ENCODE results near the gene RAB40AL. TPM values are rescaled to one million over a fixed set of nuclear protein-coding genes. Genes with fewer than 3 reads are reported as not detected.
"Not testable (repeated sequence)": the region's sequence is repeated elsewhere in the genome, so short reads cannot be mapped to it uniquely, and the experiment has no call there.

The RAB40AL gene
- total and polyA plus RNA-seq, 4 donors: 0.05 to 2.4 (median 0.80) TPM

DNA sequence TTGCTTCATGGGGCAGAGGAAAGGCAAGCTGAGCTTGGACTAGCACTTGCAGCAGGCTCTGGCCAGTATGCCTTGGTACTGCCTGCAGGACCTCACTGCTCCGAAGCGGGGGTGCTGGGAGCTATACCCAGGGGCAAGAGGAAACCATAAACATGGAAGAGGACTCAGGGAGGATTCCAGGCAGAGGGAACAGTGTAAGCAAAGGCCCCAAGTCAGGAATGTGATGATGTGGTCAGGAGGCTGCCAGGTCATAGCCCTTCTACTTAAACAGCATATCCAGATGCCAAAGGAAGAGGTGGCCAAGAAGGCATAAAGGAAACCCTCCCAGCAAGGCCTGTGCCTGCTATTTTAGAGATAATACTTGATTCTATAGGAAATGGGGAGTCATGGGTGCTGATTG is 31.1 kb downstream of the RAB40AL start:
- ATAC-seq (ENCODE audit: insufficient read depth, low FRiP score) (no peak), DNase-seq (no peak)
- Histone ChIP-seq H3K36me3 (ENCODE audit: control insufficient read depth in 4 of 4, insufficient read depth in 4 of 4, low read length in 4 of 4) (no peaks in the 10 kb centered on the region), H3K9me3 (ENCODE audit: control insufficient read depth in 4 of 4, insufficient read depth in 3 of 4, low read length in 3 of 4) (peaks cover 0 to 16% (median 8%) of the 10 kb centered on the region in 4 donors), H3K27me3 (ENCODE audit: control insufficient read depth in 3 of 3, insufficient read depth in 3 of 3, low read length in 2 of 3) (peaks cover 0 to 5% (median 5%) of the 10 kb centered on the region in 3 donors), H3K4me1 (ENCODE audit: control insufficient read depth in 5 of 5, insufficient read depth in 5 of 5, low read length in 5 of 5) (no peaks in the 10 kb centered on the region), H3K4me3 (no peak overlapping the region), H3K9ac (ENCODE audit: insufficient read depth in 1 of 2, low read length in 2 of 2) (no peak overlapping the region), H3K27ac (ENCODE audit: low read depth in 1 of 2, low read length in 1 of 2) (no peak overlapping the region)
- 81 to 100% methylated on average over 2 of the region's 2 CpGs for WGBS, 2 donors
- TF ChIP-seq, protein P1, sequence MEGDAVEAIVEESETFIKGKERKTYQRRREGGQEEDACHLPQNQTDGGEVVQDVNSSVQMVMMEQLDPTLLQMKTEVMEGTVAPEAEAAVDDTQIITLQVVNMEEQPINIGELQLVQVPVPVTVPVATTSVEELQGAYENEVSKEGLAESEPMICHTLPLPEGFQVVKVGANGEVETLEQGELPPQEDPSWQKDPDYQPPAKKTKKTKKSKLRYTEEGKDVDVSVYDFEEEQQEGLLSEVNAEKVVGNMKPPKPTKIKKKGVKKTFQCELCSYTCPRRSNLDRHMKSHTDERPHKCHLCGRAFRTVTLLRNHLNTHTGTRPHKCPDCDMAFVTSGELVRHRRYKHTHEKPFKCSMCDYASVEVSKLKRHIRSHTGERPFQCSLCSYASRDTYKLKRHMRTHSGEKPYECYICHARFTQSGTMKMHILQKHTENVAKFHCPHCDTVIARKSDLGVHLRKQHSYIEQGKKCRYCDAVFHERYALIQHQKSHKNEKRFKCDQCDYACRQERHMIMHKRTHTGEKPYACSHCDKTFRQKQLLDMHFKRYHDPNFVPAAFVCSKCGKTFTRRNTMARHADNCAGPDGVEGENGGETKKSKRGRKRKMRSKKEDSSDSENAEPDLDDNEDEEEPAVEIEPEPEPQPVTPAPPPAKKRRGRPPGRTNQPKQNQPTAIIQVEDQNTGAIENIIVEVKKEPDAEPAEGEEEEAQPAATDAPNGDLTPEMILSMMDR (IDR thresholded peaks at IDR 0.05; ENCODE audit: control extremely low read depth, extremely low read depth): no peak

DNA sequence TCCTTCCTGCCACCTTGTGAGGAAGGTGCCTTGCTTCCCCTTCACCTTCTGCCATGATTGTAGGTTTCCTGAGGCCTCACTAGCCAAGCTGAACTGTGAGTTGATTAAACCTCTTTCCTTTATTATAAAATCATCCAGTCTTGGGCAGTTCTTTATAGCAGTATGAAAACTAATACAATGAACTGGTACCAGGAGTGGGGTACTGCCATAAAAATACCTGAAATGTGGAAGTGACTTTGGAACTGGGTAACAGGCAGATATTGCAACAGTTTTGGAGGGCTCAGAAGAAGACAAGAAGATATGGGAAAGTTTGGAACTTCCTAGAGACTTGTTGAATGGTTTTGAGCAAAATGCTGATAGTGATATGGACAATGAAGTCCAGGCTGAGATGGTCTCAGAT is 34.5 kb downstream of the RAB40AL start:
- ATAC-seq (ENCODE audit: insufficient read depth, low FRiP score); H3K36me3 ChIP-seq (ENCODE audit: control insufficient read depth in 4 of 4, insufficient read depth in 4 of 4, low read length in 4 of 4); H3K4me1 ChIP-seq (ENCODE audit: control insufficient read depth in 5 of 5, insufficient read depth in 5 of 5, low read length in 5 of 5); H3K9ac ChIP-seq (ENCODE audit: insufficient read depth in 1 of 2, low read length in 2 of 2); H3K4me3 ChIP-seq; H3K27me3 ChIP-seq (ENCODE audit: control insufficient read depth in 3 of 3, insufficient read depth in 3 of 3, low read length in 2 of 3); DNase-seq; H3K27ac ChIP-seq (ENCODE audit: low read depth in 1 of 2, low read length in 1 of 2): not testable (repeated sequence)
- H3K9me3 ChIP-seq (ENCODE audit: control insufficient read depth in 4 of 4, insufficient read depth in 3 of 4, low read length in 3 of 4): peaks cover 0 to 15% (median 7%) of the 10 kb centered on the region in 4 donors

DNA sequence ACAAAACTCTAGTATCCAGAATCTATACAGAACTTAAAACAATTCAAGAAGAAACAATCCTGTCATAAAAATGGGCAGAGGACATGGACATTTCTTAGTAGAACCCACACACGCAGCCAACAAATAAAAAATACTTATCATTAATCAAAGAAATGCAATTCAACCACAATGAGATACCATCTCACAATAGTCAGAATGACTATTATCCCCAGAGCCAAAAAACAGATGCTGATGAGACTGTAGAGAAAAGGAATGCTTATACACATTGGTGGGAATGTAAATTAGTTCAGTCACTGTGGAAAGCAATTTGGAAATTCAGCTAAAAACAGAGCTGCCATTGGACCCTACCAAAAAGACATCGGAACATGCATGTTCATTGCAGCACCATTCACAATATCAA is 37.9 kb downstream of the RAB40AL start:
- H3K4me1 ChIP-seq (ENCODE audit: control insufficient read depth in 5 of 5, insufficient read depth in 5 of 5, low read length in 5 of 5): no peaks in the 10 kb centered on the region
- TF ChIP-seq, protein P1 (IDR thresholded peaks at IDR 0.05; ENCODE audit: control extremely low read depth, extremely low read depth): no peak
- H3K9ac ChIP-seq (ENCODE audit: insufficient read depth in 1 of 2, low read length in 2 of 2): no peak overlapping the region
- no peak overlapping the region for H3K27ac ChIP-seq (ENCODE audit: low read depth in 1 of 2, low read length in 1 of 2)
- ATAC-seq (ENCODE audit: insufficient read depth, low FRiP score) (no peak), DNase-seq (no peak)
- 77 to 94% methylated on average over 2 of the region's 2 CpGs for WGBS, 2 donors
- H3K27me3 ChIP-seq (ENCODE audit: control insufficient read depth in 3 of 3, insufficient read depth in 3 of 3, low read length in 2 of 3): peaks cover 0 to 2% (median 0%) of the 10 kb centered on the region in 3 donors
- no peaks in the 10 kb centered on the region for H3K36me3 ChIP-seq (ENCODE audit: control insufficient read depth in 4 of 4, insufficient read depth in 4 of 4, low read length in 4 of 4)
- H3K4me3 ChIP-seq: no peak overlapping the region
- H3K9me3 ChIP-seq (ENCODE audit: control insufficient read depth in 4 of 4, insufficient read depth in 3 of 4, low read length in 3 of 4): peaks cover 0 to 13% (median 5%) of the 10 kb centered on the region in 4 donors

- H3K4me3 ChIP-seq: no peak overlapping the region
- peaks cover 0 to 4% (median under 1%) of the 10 kb centered on the region in 3 donors for H3K27me3 ChIP-seq (ENCODE audit: control insufficient read depth in 3 of 3, insufficient read depth in 3 of 3, low read length in 2 of 3)
- ATAC-seq (ENCODE audit: insufficient read depth, low FRiP score): no peak
- TF ChIP-seq, protein P1 (IDR thresholded peaks at IDR 0.05; ENCODE audit: control extremely low read depth, extremely low read depth): no peak
- H3K27ac ChIP-seq (ENCODE audit: low read depth in 1 of 2, low read length in 1 of 2): no peak overlapping the region
- DNase-seq: no peak
- no peaks in the 10 kb centered on the region for H3K4me1 ChIP-seq (ENCODE audit: control insufficient read depth in 5 of 5, insufficient read depth in 5 of 5, low read length in 5 of 5)
- no peaks in the 10 kb centered on the region for H3K36me3 ChIP-seq (ENCODE audit: control insufficient read depth in 4 of 4, insufficient read depth in 4 of 4, low read length in 4 of 4)
- H3K9ac ChIP-seq (ENCODE audit: insufficient read depth in 1 of 2, low read length in 2 of 2): no peak overlapping the region
- 48 to 66% methylated on average over 1 of the region's 1 CpG for WGBS, 2 donors
- H3K9me3 ChIP-seq (ENCODE audit: control insufficient read depth in 4 of 4, insufficient read depth in 3 of 4, low read length in 3 of 4): peaks cover 0 to 10% (median 4%) of the 10 kb centered on the region in 4 donors
These were observed 39.2 kb downstream of the RAB40AL start for GRCh38 chrX:102976286-102976685.
